ENCODE results near the gene HOXA5. TPM values are rescaled to one million over a fixed set of nuclear protein-coding genes. Genes with fewer than 3 reads are reported as not detected.

The HOXA5 gene
- total and polyA plus RNA-seq, 2 of the 8 experiments (the other 6 are each of a cell fraction or from before 2014, with no cell fraction given), result not detected

DNA sequence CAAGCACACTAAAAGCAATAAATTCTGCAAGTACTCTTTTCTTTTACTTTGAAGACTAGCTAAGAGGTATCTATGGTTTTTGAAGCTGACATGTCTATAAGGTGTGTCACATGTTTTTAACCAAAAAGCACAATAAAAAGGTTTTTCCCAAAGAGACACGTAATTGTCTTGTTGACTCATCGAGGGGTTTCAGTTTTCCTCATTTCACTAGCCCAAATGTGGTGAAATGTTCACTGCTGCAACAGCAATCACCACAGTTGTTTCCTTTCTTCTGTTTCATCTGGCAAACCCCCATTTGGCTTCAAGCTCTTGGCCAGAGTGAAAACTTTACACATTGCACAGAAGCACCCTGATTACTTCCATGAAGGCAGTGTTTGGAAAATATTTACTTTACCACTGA is 9.1 kb downstream of the HOXA5 start:
- Histone ChIP-seq H2AK5ac (ENCODE audit: low read depth, low read length) (no peak overlapping the region), H2BK12ac (ENCODE audit: low read depth, low read length) (no peak overlapping the region), H3K23me2 (ENCODE audit: low read depth, low read length) (peaks cover 4% of the 10 kb centered on the region; the same call in 1 of the 2 replicates), H3K79me2 (ENCODE audit: control insufficient read depth in 1 of 2, insufficient read depth in 2 of 2, low read length in 2 of 2) (no peaks in the 10 kb centered on the region), H4K91ac (replicated peaks; ENCODE audit: insufficient read length, low read length) (no peak overlapping the region), H4K8ac (ENCODE audit: extremely low read depth, insufficient read depth, low read length) (no peak overlapping the region), H3K36me3 (ENCODE audit: control insufficient read depth in 2 of 4, insufficient read depth in 4 of 4, low read length in 3 of 4) (peaks cover 0 to 16% (median 0%) of the 10 kb centered on the region in 4 experiments; a peak in 2 of 8 replicates), H3K4me3 (ENCODE audit: extremely low read depth in 1 of 4, insufficient read depth in 2 of 4, low read depth in 3 of 4, low read length in 4 of 4) (no peak overlapping the region), H3K9me3 (ENCODE audit: insufficient read depth in 2 of 2, low read depth in 1 of 2, low read length in 1 of 2) (peaks cover 0 to 4% of the 10 kb centered on the region in 2 experiments; a peak in 1 of 4 replicates), H3K23ac (ENCODE audit: insufficient read length) (no peak overlapping the region), H3K14ac (ENCODE audit: insufficient read length) (no peak overlapping the region), H2AFZ (ENCODE audit: low read length) (no peak overlapping the region), H4K5ac (ENCODE audit: insufficient read length, low read depth, low read length) (no peak overlapping the region), H2BK20ac (ENCODE audit: low read length) (no peak overlapping the region), H3K27ac (ENCODE audit: low read depth, low read length) (no peak overlapping the region), H2BK120ac (replicated peaks; ENCODE audit: low read depth, low read length) (no peak overlapping the region), H4K20me1 (replicated peaks in 1 of 2; ENCODE audit: control insufficient read depth in 1 of 2, insufficient read depth in 2 of 2, low read length in 2 of 2) (peaks cover 12 to 18% of the 10 kb centered on the region in 2 experiments), H2BK5ac (ENCODE audit: low read depth, low read length) (no peak overlapping the region), H3K4ac (replicated peaks; ENCODE audit: insufficient read length, low read depth, low read length) (no peak overlapping the region), H3K56ac (replicated peaks; ENCODE audit: insufficient read length, low read depth, low read length) (no peak overlapping the region), H3K18ac (ENCODE audit: extremely low read depth, low read length) (no peak overlapping the region), H3K4me2 (ENCODE audit: insufficient read depth in 1 of 2, low read depth in 2 of 2, low read length in 2 of 2) (no peak overlapping the region), H3K9ac (replicated peaks in 1 of 4; ENCODE audit: extremely low read depth in 1 of 4, low read depth in 3 of 4, low read length in 3 of 4) (no peak overlapping the region), H3K79me1 (ENCODE audit: low read depth, low read length) (no peaks in the 10 kb centered on the region), H3K4me1 (replicated peaks in 1 of 4; ENCODE audit: control insufficient read depth in 3 of 4, insufficient read depth in 4 of 4, low read length in 3 of 4) (peaks cover 0 to 6% (median 2%) of the 10 kb centered on the region in 4 experiments; a peak in 4 of 7 replicates), H3K27me3 (replicated peaks in 1 of 4; ENCODE audit: control insufficient read depth in 3 of 4, extremely low read depth in 1 of 4, insufficient read depth in 3 of 4, low read length in 3 of 4) (peaks cover 96 to 100% (median 100%) of the 10 kb centered on the region in 4 experiments), H2BK15ac (ENCODE audit: low read length) (no peak overlapping the region)
- 30% methylated on average over 2 of the region's 2 CpGs; no CpG with 5 or more reads in 1 of the 2 experiments for WGBS, 2 experiments (ENCODE audit: extremely low coverage in 1 of 2, insufficient coverage in 1 of 2, insufficient read length in 1 of 2, insufficient replicate concordance in 2 of 2, low coverage in 1 of 2, low lambda C conversion rate in 2 of 2, missing lambda C conversion rate in 1 of 2)
- no peak for FAIRE-seq
- DNase-seq (ENCODE audit: low read depth in 1 of 2, low spot score in 2 of 2), result no peak
- ChIA-PET CTCF (ENCODE audit: partially characterized antibody) (interaction anchor here (0.7 to 2.1 kb wide), 5 partner anchors 9 to 447 kb away, joined by 3 to 10 read pairs (median 4); partner anchors contain the start of gene HOXA5), POLR2A (ENCODE audit: partially characterized antibody) (no interaction called here)
- no peak for TF ChIP-seq CTBP2 (IDR thresholded peaks at IDR 0.05; ENCODE audit: borderline replicate concordance, insufficient read depth, insufficient read length, low read length)
- TF ChIP-seq SIX5 (IDR thresholded peaks at IDR 0.05; ENCODE audit: low read depth, low read length), result no peak
